Stimulated activated CD8-positive, alpha-beta memory T cell treated with anti-CD3 and anti-CD28 coated beads, Interleukin-7, amount 100 ng/mL, for 4 hours (primary cell): Measurements from ENCODE around the gene UTRN.
A peak's percentile ranks its signal among the peaks of the same experiment; 100 is the strongest.

Experiments
- DNase-seq, 2 donors: peaks; one replicate each; pipeline ENCODE4 v3.0.0-alpha.2; 2020; ENCODE audit warnings: low read depth in 2 of 2

Gene UTRN

GRCh38 chr6:144284783-144285547 lies at the start of gene UTRN:
UTRN (plus strand) TSS chr6:144285335; CDS start chr6:144291829, 6,494 bp downstream.
- peak in 1 of 2 donors; percentile 25 for DNase-seq

- no peak for DNase-seq
Observed at GRCh38 chr6:144244688-144245087, 40.4 kb upstream of the UTRN start.

GRCh38 chr6:144246988-144247387 lies 38.1 kb upstream of the UTRN start:
- DNase-seq: no peak

GRCh38 chr6:144248003-144248402 lies 37.1 kb upstream of the UTRN start:
- DNase-seq: no peak

GRCh38 chr6:144248476-144249301 lies 36.4 kb upstream of the UTRN start:
- DNase-seq: no peak

GRCh38 chr6:144250276-144250675 lies 34.9 kb upstream of the UTRN start:
- DNase-seq: no peak

- no peak for DNase-seq
Observed at GRCh38 chr6:144252259-144252658, 32.9 kb upstream of the UTRN start.

GRCh38 chr6:144259986-144260385 lies 25.1 kb upstream of the UTRN start:
- no peak for DNase-seq

- DNase-seq: peak in 1 of 2 donors; percentile 1
Observed at GRCh38 chr6:144262470-144263369, 22.4 kb upstream of the UTRN start.

GRCh38 chr6:144263786-144264185 lies 21.3 kb upstream of the UTRN start:
- DNase-seq: no peak

- DNase-seq: no peak
Observed at GRCh38 chr6:144264270-144265060, 20.7 kb upstream of the UTRN start.

- DNase-seq: no peak
Observed at GRCh38 chr6:144265061-144265357, 20.1 kb upstream of the UTRN start.

- DNase-seq: no peak
Observed at GRCh38 chr6:144265390-144265789, 19.7 kb upstream of the UTRN start.

GRCh38 chr6:144266091-144266649 lies 19.0 kb upstream of the UTRN start:
- no peak for DNase-seq

- no peak for DNase-seq
Observed at GRCh38 chr6:144268794-144269349, 16.3 kb upstream of the UTRN start.

GRCh38 chr6:144277174-144277573 lies 8.0 kb upstream of the UTRN start:
- no peak for DNase-seq

GRCh38 chr6:144277605-144278227 lies 7.4 kb upstream of the UTRN start:
- DNase-seq: no peak

- no peak for DNase-seq
Observed at GRCh38 chr6:144278659-144279314, 6.3 kb upstream of the UTRN start.

GRCh38 chr6:144279484-144280150 lies 5.5 kb upstream of the UTRN start:
- no peak for DNase-seq
